Neural progenitor cell (in vitro differentiated cells): ENCODE measurements around the gene BMAL2. TPM values are rescaled to one million over a fixed set of nuclear protein-coding genes. Genes with fewer than 3 reads are reported as not detected.

Experiments
- DNase-seq: peaks from one replicate; pipeline ENCODE4 v3.0.0-alpha.2; 2016; ENCODE audit warnings: low spot score
- H2AFZ ChIP-seq: fragments of 200-600 bp; sonication (generic); replicated peaks from 2 replicates; pipeline ENCODE4 v1.6.1; 2016; ENCODE audit warnings: antibody characterized with exemption
- H3F3A ChIP-seq: fragments of 200-600 bp; sonication (generic); 2 replicates; pipeline ENCODE4 v1.6.1; 2016; ENCODE audit warnings: antibody characterized with exemption, low read depth
- H3K27ac ChIP-seq: fragments of 200-600 bp; sonication (generic); 2 replicates; pipeline ENCODE4 v1.5.1; 2016; ENCODE audit warnings: mild to moderate bottlenecking
- H3K27me3 ChIP-seq: fragments of 200-600 bp; sonication (generic); 2 replicates; pipeline ENCODE4 v1.6.1; 2016; ENCODE audit warnings: mild to moderate bottlenecking, moderate library complexity
- H3K36me3 ChIP-seq: fragments of 200-600 bp; sonication (generic); 2 replicates; pipeline ENCODE4 v1.5.1; 2016
- H3K4me1 ChIP-seq: fragments of 200-600 bp; sonication (generic); 2 replicates; pipeline ENCODE4 v1.6.1; 2016; ENCODE audit warnings: mixed run types
- H3K4me2 ChIP-seq: fragments of 200-600 bp; sonication (generic); 2 replicates; pipeline ENCODE4 v1.6.1; 2016
- H3K4me3 ChIP-seq: fragments of 200-600 bp; sonication (generic); 2 replicates; pipeline ENCODE4 v1.5.1; 2016
- H3K79me2 ChIP-seq: fragments of 200-600 bp; sonication (generic); 2 replicates; pipeline ENCODE4 v1.6.1; 2016; ENCODE audit warnings: low read depth
- H3K9ac ChIP-seq: fragments of 200-600 bp; sonication (generic); 2 replicates; pipeline ENCODE4 v1.6.1; 2016
- H3K9me3 ChIP-seq: fragments of 200-600 bp; sonication (generic); 2 replicates; pipeline ENCODE4 v1.5.1; 2016; ENCODE audit warnings: low read depth
- H4K20me1 ChIP-seq: fragments of 200-600 bp; sonication (generic); 2 replicates; pipeline ENCODE4 v1.6.1; 2016; ENCODE audit warnings: low read depth
- H3K27ac Mint-ChIP-seq: 3 replicates; pipeline ENCODE4 v1.8.0; 2021; ENCODE audit warnings: mixed read lengths
- H3K27me3 Mint-ChIP-seq: 2 replicates; pipeline ENCODE4 v1.8.0; 2022; ENCODE audit warnings: low read depth, mild to moderate bottlenecking, inconsistent platforms, moderate library complexity, mixed read lengths; ENCODE audit not compliant: insufficient read depth
- H3K36me3 Mint-ChIP-seq: 3 replicates; pipeline ENCODE4 v1.8.0; 2021; ENCODE audit warnings: mixed read lengths
- H3K4me1 Mint-ChIP-seq: 3 replicates; pipeline ENCODE4 v1.8.0; 2021; ENCODE audit warnings: mixed read lengths
- H3K4me3 Mint-ChIP-seq: 3 replicates; pipeline ENCODE4 v1.8.0; 2021; ENCODE audit warnings: mild to moderate bottlenecking, moderate library complexity, mixed read lengths
- H3K9me3 Mint-ChIP-seq: 3 replicates; pipeline ENCODE4 v1.8.0; 2020; ENCODE audit warnings: mixed read lengths
- EZH2 ChIP-seq: fragments of 200-600 bp; sonication (generic); IDR thresholded peaks from 2 replicates; pipeline ENCODE4 v1.6.1; 2017; ENCODE audit warnings: antibody characterized with exemption, mild to moderate bottlenecking, moderate library complexity
- EZH2phosphoT487 ChIP-seq: fragments of 200-600 bp; sonication (generic); IDR thresholded peaks from 2 replicates; pipeline ENCODE4 v1.6.1; 2017; ENCODE audit warnings: antibody characterized with exemption
- total RNA-seq: library from RNA; depleted of rRNA; stranded (reverse); fragments of >200 nt; gene quantifications from 2 replicates; pipeline ENCODE4 v1.2.3, GENCODE V29; 2015; ENCODE audit warnings: low replicate concordance
- TF ChIP-seq, protein P1 (sequence below): fragments of 200-600 bp; sonication (generic); IDR thresholded peaks from 2 replicates; pipeline ENCODE4 v1.5.1; 2017; ENCODE audit warnings: antibody characterized with exemption, mild to moderate bottlenecking

Gene BMAL2
- 8.6 and 12.9 TPM in 2 replicates for total RNA-seq

DNA sequence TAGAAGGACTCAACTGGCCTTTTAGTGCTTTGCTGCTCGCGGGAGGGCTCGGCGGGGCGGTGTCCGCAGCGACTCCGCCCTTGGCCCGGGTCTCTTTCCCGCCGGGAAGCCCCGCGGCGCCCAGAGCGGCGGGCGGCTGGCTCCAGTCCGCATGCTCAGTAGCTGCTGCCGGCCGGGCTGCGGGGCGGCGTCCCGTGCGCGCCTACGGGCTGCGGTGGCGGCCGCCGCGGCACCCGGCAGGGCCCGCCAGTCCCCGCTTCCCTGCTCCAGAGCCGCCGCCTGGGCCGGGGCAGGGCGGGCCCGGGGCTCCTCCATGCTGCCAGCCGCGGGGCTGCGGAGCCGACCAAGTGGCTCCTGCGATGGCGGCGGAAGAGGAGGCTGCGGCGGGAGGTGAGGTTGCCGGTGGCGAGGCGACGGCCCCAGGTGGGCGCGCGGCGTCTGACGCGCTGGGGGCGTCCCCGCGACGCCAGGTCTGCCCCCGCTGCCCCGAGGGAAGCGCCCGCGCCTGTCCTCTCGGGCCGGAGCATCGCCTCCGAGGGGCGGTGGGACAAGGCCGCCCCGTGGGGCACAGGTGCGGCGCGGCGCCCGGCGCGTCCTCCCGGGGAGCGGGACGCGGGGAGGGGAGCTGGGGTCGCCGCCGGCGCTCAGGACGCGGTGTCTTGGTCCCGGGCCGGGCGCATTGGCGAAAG is at the start of gene BMAL2:
BMAL2 (plus strand) TSS at position 123 of the 689 bp plus-strand sequence; CDS start at position 360, 237 bp downstream.
- peaks cover 21% of the 10 kb centered on the region for H3K27me3 Mint-ChIP-seq
- Histone ChIP-seq H2AFZ (peak within 1 kb of the TSS; percentile 99), H3K36me3 (no peaks in the 10 kb centered on the region), H4K20me1 (peaks cover 9% of the 10 kb centered on the region), H3K4me2 (peak within 1 kb of the TSS; percentile 87), H3K27ac (no peak within 1 kb of the TSS), H3K27me3 (peaks cover 43% of the 10 kb centered on the region), H3F3A (peaks cover 8% of the 10 kb centered on the region), H3K4me1 (peaks cover 18% of the 10 kb centered on the region), H3K9ac (no peak within 1 kb of the TSS), H3K9me3 (no peaks in the 10 kb centered on the region), H3K4me3 (peak within 1 kb of the TSS; percentile 76), H3K79me2 (peaks cover 13% of the 10 kb centered on the region)
- TF ChIP-seq, protein P1, sequence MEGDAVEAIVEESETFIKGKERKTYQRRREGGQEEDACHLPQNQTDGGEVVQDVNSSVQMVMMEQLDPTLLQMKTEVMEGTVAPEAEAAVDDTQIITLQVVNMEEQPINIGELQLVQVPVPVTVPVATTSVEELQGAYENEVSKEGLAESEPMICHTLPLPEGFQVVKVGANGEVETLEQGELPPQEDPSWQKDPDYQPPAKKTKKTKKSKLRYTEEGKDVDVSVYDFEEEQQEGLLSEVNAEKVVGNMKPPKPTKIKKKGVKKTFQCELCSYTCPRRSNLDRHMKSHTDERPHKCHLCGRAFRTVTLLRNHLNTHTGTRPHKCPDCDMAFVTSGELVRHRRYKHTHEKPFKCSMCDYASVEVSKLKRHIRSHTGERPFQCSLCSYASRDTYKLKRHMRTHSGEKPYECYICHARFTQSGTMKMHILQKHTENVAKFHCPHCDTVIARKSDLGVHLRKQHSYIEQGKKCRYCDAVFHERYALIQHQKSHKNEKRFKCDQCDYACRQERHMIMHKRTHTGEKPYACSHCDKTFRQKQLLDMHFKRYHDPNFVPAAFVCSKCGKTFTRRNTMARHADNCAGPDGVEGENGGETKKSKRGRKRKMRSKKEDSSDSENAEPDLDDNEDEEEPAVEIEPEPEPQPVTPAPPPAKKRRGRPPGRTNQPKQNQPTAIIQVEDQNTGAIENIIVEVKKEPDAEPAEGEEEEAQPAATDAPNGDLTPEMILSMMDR: no peak
- peaks cover under 1% of the 10 kb centered on the region for H3K36me3 Mint-ChIP-seq
- peak within 1 kb of the TSS; percentile 91 for H3K4me3 Mint-ChIP-seq
- H3K9me3 Mint-ChIP-seq: no peaks in the 10 kb centered on the region
- DNase-seq: peak; percentile 85
- H3K27ac Mint-ChIP-seq: peak within 1 kb of the TSS; percentile 20
- H3K4me1 Mint-ChIP-seq: peaks cover 26% of the 10 kb centered on the region

GRCh38 chr12:27284021-27284420 is 48.6 kb upstream of the BMAL2 start:
- H3K27me3 Mint-ChIP-seq: no peaks in the 10 kb centered on the region
- no peak overlapping the region for H3K9ac ChIP-seq
- peaks cover 12% of the 10 kb centered on the region for H3K4me1 Mint-ChIP-seq
- H3F3A ChIP-seq: no peaks in the 10 kb centered on the region
- no peak for TF ChIP-seq EZH2phosphoT487
- TF ChIP-seq, protein P1: no peak
- no peak for TF ChIP-seq EZH2
- H3K27me3 ChIP-seq: no peaks in the 10 kb centered on the region
- no peaks in the 10 kb centered on the region for H3K36me3 ChIP-seq
- H2AFZ ChIP-seq: no peak overlapping the region
- H3K4me3 Mint-ChIP-seq: no peak overlapping the region
- H3K27ac Mint-ChIP-seq: no peak overlapping the region
- H3K4me3 ChIP-seq: no peak overlapping the region
- H4K20me1 ChIP-seq: peaks cover 4% of the 10 kb centered on the region
- H3K79me2 ChIP-seq: peaks cover 19% of the 10 kb centered on the region
- no peak overlapping the region for H3K27ac ChIP-seq
- peaks cover 12% of the 10 kb centered on the region for H3K4me1 ChIP-seq
- H3K36me3 Mint-ChIP-seq: peaks cover 5% of the 10 kb centered on the region
- no peaks in the 10 kb centered on the region for H3K9me3 ChIP-seq
- no peak overlapping the region for H3K4me2 ChIP-seq
- no peak for DNase-seq
- no peaks in the 10 kb centered on the region for H3K9me3 Mint-ChIP-seq

DNA sequence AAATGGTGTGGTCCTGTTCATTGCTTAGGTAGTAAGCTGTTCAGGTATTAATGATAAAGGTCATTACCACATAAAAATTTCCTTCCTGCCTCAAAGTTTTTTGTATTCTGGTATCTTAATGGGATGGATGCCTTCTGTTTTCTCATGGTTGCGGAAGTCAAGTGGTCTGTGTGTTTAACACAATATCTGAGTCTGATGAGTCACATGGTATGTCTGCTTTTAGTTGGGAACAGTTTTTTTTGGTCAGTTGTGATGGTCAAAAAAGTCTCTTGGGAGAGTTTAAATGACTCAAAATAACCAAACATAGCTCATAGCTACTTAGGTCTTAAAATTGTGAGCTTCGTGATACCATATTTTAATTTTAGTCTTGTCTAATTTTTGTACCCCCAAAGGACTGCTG is 47.9 kb upstream of the BMAL2 start:
- no peak for DNase-seq
- no peak overlapping the region for H3K9ac ChIP-seq
- H2AFZ ChIP-seq: no peak overlapping the region
- H3K36me3 ChIP-seq: no peaks in the 10 kb centered on the region
- Mint-ChIP-seq H3K4me3 (no peak overlapping the region), H3K4me1 (peaks cover 12% of the 10 kb centered on the region), H3K27ac (no peak overlapping the region), H3K27me3 (no peaks in the 10 kb centered on the region), H3K9me3 (no peaks in the 10 kb centered on the region), H3K36me3 (peaks cover 5% of the 10 kb centered on the region)
- no peak overlapping the region for H3K4me3 ChIP-seq
- no peaks in the 10 kb centered on the region for H3K27me3 ChIP-seq
- H3K4me1 ChIP-seq: peaks cover 12% of the 10 kb centered on the region
- H3F3A ChIP-seq: no peaks in the 10 kb centered on the region
- H4K20me1 ChIP-seq: peaks cover 7% of the 10 kb centered on the region
- no peak overlapping the region for H3K27ac ChIP-seq
- peaks cover 17% of the 10 kb centered on the region for H3K79me2 ChIP-seq
- no peaks in the 10 kb centered on the region for H3K9me3 ChIP-seq
- TF ChIP-seq EZH2 (no peak), EZH2phosphoT487 (no peak)
- TF ChIP-seq, protein P1: no peak
- H3K4me2 ChIP-seq: no peak overlapping the region
